ENCODE results near the gene KLHL30.
"Not testable (repeated sequence)": the region's sequence is repeated elsewhere in the genome, so short reads cannot be mapped to it uniquely, and the experiment has no call there.

Gene KLHL30

GRCh38 chr2:238101891-238102841, 36.3 kb upstream of the KLHL30 start:
- DNase-seq (ENCODE audit: low read depth): no peak

- DNase-seq (ENCODE audit: low read depth): no peak
These were observed 35.6 kb upstream of the KLHL30 start for GRCh38 chr2:238102865-238103264.

- no peak for DNase-seq (ENCODE audit: low read depth)
These were observed 34.8 kb upstream of the KLHL30 start for GRCh38 chr2:238103465-238104225.

GRCh38 chr2:238104226-238104690, 34.2 kb upstream of the KLHL30 start:
- DNase-seq (ENCODE audit: low read depth): no peak

- DNase-seq (ENCODE audit: low read depth): no peak
These were observed 33.6 kb upstream of the KLHL30 start for GRCh38 chr2:238104691-238105371.

GRCh38 chr2:238105506-238106338, 32.7 kb upstream of the KLHL30 start:
- DNase-seq (ENCODE audit: low read depth): no peak

- DNase-seq (ENCODE audit: low read depth): no peak
These were observed 32.1 kb upstream of the KLHL30 start for GRCh38 chr2:238106339-238106697.

- no peak for DNase-seq (ENCODE audit: low read depth)
These were observed 31.6 kb upstream of the KLHL30 start for GRCh38 chr2:238106698-238107524.

GRCh38 chr2:238107525-238108422, 30.7 kb upstream of the KLHL30 start:
- DNase-seq (ENCODE audit: low read depth): no peak

GRCh38 chr2:238108423-238109183, 29.9 kb upstream of the KLHL30 start:
- DNase-seq (ENCODE audit: low read depth): no peak

- no peak for DNase-seq (ENCODE audit: low read depth)
These were observed 24.9 kb upstream of the KLHL30 start for GRCh38 chr2:238113611-238114010.

GRCh38 chr2:238114331-238114841, 24.1 kb upstream of the KLHL30 start:
- no peak for DNase-seq (ENCODE audit: low read depth)

GRCh38 chr2:238114851-238115660, 23.4 kb upstream of the KLHL30 start:
- DNase-seq (ENCODE audit: low read depth): no peak

GRCh38 chr2:238115709-238116108, 22.8 kb upstream of the KLHL30 start:
- not testable (repeated sequence) for DNase-seq (ENCODE audit: low read depth)

GRCh38 chr2:238116298-238117198, 21.9 kb upstream of the KLHL30 start:
- DNase-seq (ENCODE audit: low read depth): no peak
